K562 (cell line): ENCODE data around the gene VIM. TPM values are rescaled to one million over a fixed set of nuclear protein-coding genes. Genes with fewer than 3 reads are reported as not detected.

Experiments used
- ATAC-seq: fragments of 200-7000 bp; cut with Tn5 transposase; 3 replicates; pipeline ENCODE4 v1.9.1; 2020; ENCODE audit warnings: moderate library complexity
- BruUV-seq: library from RNA; stranded (reverse); fragments of 400-500 nt; replicated peaks from 2 replicates; lab custom pipeline; 2021; lab: Mats Ljungman, UMichigan
- CTCF ChIA-PET: fragments of 300-600 bp; formaldehyde crosslinking; extraction: SDS; loops from one replicate; lab custom pipeline; 2021; ENCODE audit warnings: low intra/inter-chr PET ratio; lab: Yijun Ruan, JAX
- POLR2A ChIA-PET: fragments of 300-600, 350-650 bp; sonication (Branson Sonifier 250); formaldehyde crosslinking; extraction: SDS; loops from one replicate; lab custom pipeline; 2021; ENCODE audit warnings: antibody characterized with exemption, inconsistent platforms; lab: Yijun Ruan, JAX
- DNase-seq, 4 experiments: peaks; one replicate each; pipeline versions ENCODE4 v3.0.0 to v3.0.0-alpha.2; 2011 to 2018; ENCODE audit warnings: low spot score in 3 of 4, mixed read lengths in 3 of 4; ENCODE audit errors: extremely low read depth in 1 of 4
- FAIRE-seq: peaks from 2 replicates; lab custom pipeline; 2011; peaks lifted over from hg19 to GRCh38; lab: Jason Lieb, UNC
- H2AFZ ChIP-seq: 2 replicates; pipeline ENCODE4 v1.6.0; 2011; ENCODE audit warnings: low read depth, low read length, control low read depth, inconsistent platforms
- H3K27ac ChIP-seq: fragments of 200-600 bp; 3 replicates; pipeline ENCODE4 v1.8.0; 2011; ENCODE audit warnings: low read depth, mild to moderate bottlenecking, control low read depth, inconsistent platforms, low read length, moderate library complexity, mixed read lengths; ENCODE audit errors: extremely low read depth
- H3K27me3 ChIP-seq, 2 experiments: fragments of 300-600 bp in 1 of 2; 2 replicates in 1 of 2; 3 replicates in 1 of 2; pipeline versions ENCODE4 v1.6.0 to v1.8.0; 2011; ENCODE audit warnings: inconsistent platforms in 2 of 2, low read length in 2 of 2, mild to moderate bottlenecking in 1 of 2, mixed read lengths in 1 of 2, moderate library complexity in 1 of 2; ENCODE audit not compliant: control insufficient read depth in 2 of 2, insufficient read depth in 2 of 2
- H3K36me3 ChIP-seq: fragments of 300-600 bp; 3 replicates; pipeline ENCODE4 v1.8.0; 2011; ENCODE audit warnings: mild to moderate bottlenecking, low read length, inconsistent platforms; ENCODE audit not compliant: control insufficient read depth, insufficient read depth
- H3K4me1 ChIP-seq, 2 experiments: fragments of 200-600 bp in 1 of 2; replicated peaks in 1 of 2; 2 replicates in 1 of 2; 3 replicates in 1 of 2; pipeline versions ENCODE4 v1.5.1 to v1.8.0; 2011; ENCODE audit warnings: inconsistent platforms in 2 of 2, low read length in 2 of 2, mild to moderate bottlenecking in 1 of 2, mixed read lengths in 1 of 2, moderate library complexity in 1 of 2; ENCODE audit not compliant: control insufficient read depth in 2 of 2, insufficient read depth in 2 of 2
- H3K4me2 ChIP-seq: 2 replicates; pipeline ENCODE4 v1.6.1; 2011; ENCODE audit warnings: low read length, control low read depth, inconsistent platforms, mixed read lengths; ENCODE audit not compliant: insufficient read depth
- H3K4me3 ChIP-seq: fragments of 200-600 bp; sonication (generic), shearing (Covaris generic); 2 replicates; pipeline ENCODE4 v1.5.1; 2016; ENCODE audit warnings: control low read depth, inconsistent platforms
- H3K79me2 ChIP-seq: fragments of 200-600 bp; 3 replicates; pipeline ENCODE4 v1.8.0; 2011; ENCODE audit warnings: low read length, inconsistent platforms; ENCODE audit not compliant: control insufficient read depth, insufficient read depth
- H3K9ac ChIP-seq, 2 experiments: 2 replicates each; pipeline versions ENCODE4 v1.6.0 to v1.6.1; 2011; ENCODE audit warnings: low read depth in 2 of 2, low read length in 2 of 2, control low read depth in 1 of 2, inconsistent platforms in 1 of 2, mild to moderate bottlenecking in 1 of 2, mixed read lengths in 1 of 2; ENCODE audit not compliant: insufficient read depth in 1 of 2
- H3K9me1 ChIP-seq: one replicate; pipeline ENCODE4 v1.6.0; 2011; ENCODE audit warnings: inconsistent platforms, mild to moderate bottlenecking, low read length, moderate library complexity; ENCODE audit not compliant: control insufficient read depth, insufficient read depth
- H3K9me3 ChIP-seq: replicated peaks from 2 replicates; pipeline ENCODE4 v1.5.1; 2011; ENCODE audit warnings: low read depth, low read length, inconsistent platforms; ENCODE audit not compliant: control insufficient read depth, insufficient read depth
- H4K20me1 ChIP-seq: replicated peaks from 2 replicates; pipeline ENCODE4 v1.6.1; 2011; ENCODE audit warnings: low read length, inconsistent platforms, mixed read lengths; ENCODE audit not compliant: control insufficient read depth, insufficient read depth
- DEAF1 ChIP-seq: fragments of 450-650 bp; formaldehyde crosslinking; IDR thresholded peaks from 2 replicates; pipeline ENCODE4 v1.4.0; 2020; ENCODE audit warnings: mild to moderate bottlenecking, moderate library complexity
- POLR2H ChIP-seq: IDR thresholded peaks from 2 replicates; pipeline ENCODE4 v1.6.1; 2016; ENCODE audit warnings: missing genetic modification characterization, low read depth, mild to moderate bottlenecking, control low read depth, missing compliant biosample characterization, moderate library complexity
- POU5F1 ChIP-seq: fragments of 150-350 bp; IDR thresholded peaks from 2 replicates; pipeline ENCODE4 v1.6.1; 2014; ENCODE audit warnings: borderline replicate concordance, low read length, low read depth, mild to moderate bottlenecking; ENCODE audit not compliant: partially characterized antibody
- STAT5A ChIP-seq: IDR thresholded peaks from 2 replicates; pipeline ENCODE4 v1.6.1; 2012; ENCODE audit warnings: low read length, inconsistent platforms, borderline replicate concordance
- TOE1 ChIP-seq, 2 experiments: fragments of 450-650 bp in 1 of 2; sonication (generic) in 1 of 2; formaldehyde crosslinking in 1 of 2; IDR thresholded peaks; 2 replicates each; pipeline versions ENCODE4 v1.7.1 to v1.8.0; 2016 to 2022; ENCODE audit warnings: borderline replicate concordance in 2 of 2, mild to moderate bottlenecking in 2 of 2, antibody characterized with exemption in 1 of 2, inconsistent platforms in 1 of 2, low read depth in 1 of 2, missing genetic modification reagents in 1 of 2, moderate library complexity in 1 of 2
- ZNF512 ChIP-seq: IDR thresholded peaks from 2 replicates; pipeline ENCODE4 v1.6.1; 2016; ENCODE audit warnings: missing genetic modification characterization, missing compliant biosample characterization
- ZNF644 ChIP-seq: fragments of 200-800 bp; sonication (Bioruptor generic); IDR thresholded peaks from 2 replicates; pipeline ENCODE4 v1.6.1; 2016; ENCODE audit warnings: low read depth, missing genetic modification characterization, missing compliant biosample characterization
- WGBS: fragments of 100-300 bp; shearing (Covaris generic); methylation state at CpG from one replicate; pipeline ENCODE4 v1.1.6; 2016; ENCODE audit warnings: low coverage, mixed read lengths; ENCODE audit not compliant: insufficient coverage; ENCODE audit errors: missing lambda C conversion rate; 5-methylcytosine and 5-hydroxymethylcytosine counted together
- in situ Hi-C: fragments of 300-500 bp; cut with MboI; formaldehyde crosslinking; loops from 4 replicates; pipeline ENCODE4 v1.15.0; 2018; ENCODE audit warnings: inconsistent platforms, mixed read lengths
- intact Hi-C: fragments of 100-400 bp; cut with micrococcal nuclease; formaldehyde crosslinking; loops from 2 replicates; pipeline ENCODE4 v1.14.2; 2022
- polyA plus RNA-seq, 8 experiments: library from polyadenylated mRNA; depleted of rRNA in 4 of 8; stranded (reverse) in 5 of 8; unstranded in 3 of 8; fragments of >200 nt; fragmentation: Nextera tagmentation in 2 of 8; fragmentation: Illumina TruSeq in 1 of 8; extraction: Ambion mirVana in 2 of 8; extraction: Trizol in 1 of 8; gene quantifications; 2 replicates each; pipeline versions ENCODE4 v1.2.1 to v1.2.3, GENCODE V29; 2011 to 2014; ENCODE audit warnings: inconsistent platforms in 1 of 8, missing spikeins in 1 of 8
- total RNA-seq, 7 experiments: library from RNA; depleted of rRNA in 6 of 7; stranded (reverse); fragments of >200 nt in 6 of 7; fragmentation: Illumina TruSeq in 2 of 7; extraction: Trizol in 2 of 7; gene quantifications; 2 replicates each; pipeline versions ENCODE4 v1.2.1 to v1.2.3, GENCODE V29; 2011 to 2021; ENCODE audit warnings: low replicate concordance in 1 of 7

Gene VIM
- total and polyA plus RNA-seq, 9 of the 15 experiments (the other 6 are each of a cell fraction or from before 2014, with no cell fraction given), result 86.0 to 621 (median 383) TPM

GRCh38 chr10:17202999-17203398 lies 25.0 kb upstream of the VIM start (continued):
- TF ChIP-seq DEAF1 (CRISPR knock-in tag), result 0 out of 2 replicates have a peak, but pooled peaks have one; percentile 42

- Histone ChIP-seq H3K9me1 (no peaks in the 10 kb centered on the region), H3K27me3 (no peaks in the 10 kb centered on the region), H3K9me3 (no peaks in the 10 kb centered on the region), H3K27ac (peak overlapping the region; percentile 89; the same call in 2 of the 3 replicates), H3K79me2 (peaks cover 23% of the 10 kb centered on the region; the same call in 2 of the 3 replicates), H2AFZ (peak overlapping the region; percentile 90), H4K20me1 (no peaks in the 10 kb centered on the region), H3K4me2 (peak overlapping the region; percentile 19), H3K36me3 (no peaks in the 10 kb centered on the region), H3K9ac (no peak overlapping the region; a peak in 1 of 4 replicates), H3K4me3 (no peak overlapping the region), H3K4me1 (peaks cover 14 to 47% of the 10 kb centered on the region in 2 experiments)
- intact Hi-C loops, result loop anchor here (5.0 kb wide), 1 partner anchor 54 kb away; no protein-coding TSS in a partner anchor
- peak in 3 of 4 experiments; percentile 24 to 75 (median 38) for DNase-seq
- in situ Hi-C loops, result no loop called here
- ChIA-PET CTCF (no interaction called here), POLR2A (no interaction called here)
- FAIRE-seq, result peak; percentile 11
- no TSS peak for BruUV-seq
- ATAC-seq, result no peak
- 0% methylated on average over 3 of the region's 3 CpGs for WGBS
- no peak for TF ChIP-seq ZNF512 (tag)
- TF ChIP-seq POU5F1, result no peak
- no peak for TF ChIP-seq TOE1 (IDR thresholded peaks at IDR 0.05; ENCODE audit: borderline replicate concordance)
- TF ChIP-seq TOE1 (CRISPR knock-in tag; IDR thresholded peaks at IDR 0.05; ENCODE audit: borderline replicate concordance, low read depth), result no peak
- TF ChIP-seq ZNF644 (tag), result no peak
- peak; percentile 37; the same call in 1 of the 2 replicates for TF ChIP-seq STAT5A
- TF ChIP-seq POLR2H (tag), result 0 out of 2 replicates have a peak, but pooled peaks have one; percentile 32
Measured at GRCh38 chr10:17203416-17203815, 24.6 kb upstream of the VIM start.
